ENCODE results near the gene ING3.

ING3 gene

DNA sequence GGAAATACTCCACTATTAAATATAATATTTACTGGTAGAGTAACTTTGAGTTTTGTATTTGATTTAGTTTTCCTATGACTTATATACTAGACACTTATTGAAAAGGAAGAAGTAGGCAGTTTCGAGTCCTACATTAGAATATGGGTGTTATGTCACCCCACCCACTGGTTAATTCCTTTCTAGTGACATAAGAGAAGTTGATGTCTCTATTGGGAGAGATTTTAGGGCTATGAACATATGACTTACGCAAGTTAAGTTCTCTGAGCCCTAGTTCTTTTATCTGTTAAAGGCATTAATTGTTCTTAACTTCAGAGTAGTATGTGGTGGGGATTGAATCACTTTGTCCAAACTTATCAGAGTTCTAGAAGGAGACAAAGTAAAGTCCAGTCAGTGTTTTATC is 68.4 kb downstream of the ING3 start:
- H3K4me2 ChIP-seq (ENCODE audit: low read depth, low read length, poor library complexity, severe bottlenecking): no peak overlapping the region
- H4K20me1 ChIP-seq (ENCODE audit: low read depth, low read length): no peaks in the 10 kb centered on the region
- H3K9me3 ChIP-seq (ENCODE audit: insufficient read depth, low read length): no peaks in the 10 kb centered on the region
- H3K9ac ChIP-seq (ENCODE audit: low read length): no peak overlapping the region
- H3K27ac ChIP-seq (ENCODE audit: low read depth, low read length): no peak overlapping the region
- no peaks in the 10 kb centered on the region for H3F3A ChIP-seq (ENCODE audit: insufficient read depth)
- no peaks in the 10 kb centered on the region for H3K79me2 ChIP-seq (ENCODE audit: insufficient read depth, low read length)
- H3K4me3 ChIP-seq (ENCODE audit: insufficient read depth, low read length, poor library complexity, severe bottlenecking): no peak overlapping the region
- no peaks in the 10 kb centered on the region for H3K27me3 ChIP-seq (ENCODE audit: low read length)
- H2AFZ ChIP-seq (ENCODE audit: low read depth, low read length, severe bottlenecking): no peak overlapping the region
- TF ChIP-seq EZH2phosphoT487 (conservative IDR thresholded peaks at IDR 0.05; ENCODE audit: low read length) (no peak), CTCF (IDR thresholded peaks at IDR 0.05; ENCODE audit: insufficient read depth, low read length, poor library complexity, severe bottlenecking) (no peak)
- H3K9me2 ChIP-seq (replicated peaks; ENCODE audit: insufficient read depth, low read length): no peaks in the 10 kb centered on the region
- no peaks in the 10 kb centered on the region for H3K36me3 ChIP-seq (ENCODE audit: low read length)

DNA sequence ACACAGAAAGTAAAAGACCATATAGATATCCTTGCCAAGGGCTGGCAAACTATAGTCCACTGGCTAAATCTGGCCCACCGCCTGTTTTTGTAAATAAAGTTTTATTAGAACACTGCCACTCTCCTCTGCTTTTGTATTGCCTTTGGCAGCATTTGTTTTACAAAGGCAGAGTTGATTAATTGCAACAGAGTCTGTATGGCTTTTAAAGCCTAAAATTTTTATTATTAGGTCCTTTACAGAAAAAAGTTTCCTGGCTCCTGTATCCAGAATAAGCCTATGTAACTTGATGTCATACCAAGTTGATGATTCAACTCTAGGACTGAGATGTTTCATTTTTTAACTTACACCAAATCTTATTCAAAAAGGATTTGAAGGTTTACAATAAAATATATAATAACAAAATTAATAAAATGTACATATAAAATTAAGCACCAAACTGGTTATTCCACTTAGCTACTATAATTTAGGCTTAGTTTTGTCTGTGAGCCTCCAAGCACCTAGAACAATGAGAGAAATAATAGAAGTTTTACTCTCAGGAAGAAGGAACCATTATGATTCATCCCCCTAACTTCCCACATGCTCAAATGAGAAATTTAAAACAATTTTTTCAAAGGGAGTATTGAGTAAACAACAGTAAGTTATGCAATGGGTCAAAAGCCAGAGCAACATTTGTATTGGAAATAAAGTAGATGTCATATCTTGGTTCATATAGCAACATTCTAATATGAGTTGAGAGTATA is 69.8 kb downstream of the ING3 start:
- Histone ChIP-seq H2AFZ (ENCODE audit: low read depth, low read length, severe bottlenecking) (no peak overlapping the region), H3K36me3 (ENCODE audit: low read length) (no peaks in the 10 kb centered on the region), H3K4me3 (ENCODE audit: insufficient read depth, low read length, poor library complexity, severe bottlenecking) (no peak overlapping the region), H3K27me3 (ENCODE audit: low read length) (no peaks in the 10 kb centered on the region), H3K9me2 (replicated peaks; ENCODE audit: insufficient read depth, low read length) (no peaks in the 10 kb centered on the region), H3K9ac (ENCODE audit: low read length) (no peak overlapping the region), H3K79me2 (ENCODE audit: insufficient read depth, low read length) (no peaks in the 10 kb centered on the region), H4K20me1 (ENCODE audit: low read depth, low read length) (no peaks in the 10 kb centered on the region), H3K4me2 (ENCODE audit: low read depth, low read length, poor library complexity, severe bottlenecking) (no peak overlapping the region), H3K27ac (ENCODE audit: low read depth, low read length) (no peak overlapping the region), H3K9me3 (ENCODE audit: insufficient read depth, low read length) (no peaks in the 10 kb centered on the region), H3F3A (ENCODE audit: insufficient read depth) (no peaks in the 10 kb centered on the region)
- TF ChIP-seq CTCF (IDR thresholded peaks at IDR 0.05; ENCODE audit: insufficient read depth, low read length, poor library complexity, severe bottlenecking) (no peak), EZH2phosphoT487 (conservative IDR thresholded peaks at IDR 0.05; ENCODE audit: low read length) (no peak)

DNA sequence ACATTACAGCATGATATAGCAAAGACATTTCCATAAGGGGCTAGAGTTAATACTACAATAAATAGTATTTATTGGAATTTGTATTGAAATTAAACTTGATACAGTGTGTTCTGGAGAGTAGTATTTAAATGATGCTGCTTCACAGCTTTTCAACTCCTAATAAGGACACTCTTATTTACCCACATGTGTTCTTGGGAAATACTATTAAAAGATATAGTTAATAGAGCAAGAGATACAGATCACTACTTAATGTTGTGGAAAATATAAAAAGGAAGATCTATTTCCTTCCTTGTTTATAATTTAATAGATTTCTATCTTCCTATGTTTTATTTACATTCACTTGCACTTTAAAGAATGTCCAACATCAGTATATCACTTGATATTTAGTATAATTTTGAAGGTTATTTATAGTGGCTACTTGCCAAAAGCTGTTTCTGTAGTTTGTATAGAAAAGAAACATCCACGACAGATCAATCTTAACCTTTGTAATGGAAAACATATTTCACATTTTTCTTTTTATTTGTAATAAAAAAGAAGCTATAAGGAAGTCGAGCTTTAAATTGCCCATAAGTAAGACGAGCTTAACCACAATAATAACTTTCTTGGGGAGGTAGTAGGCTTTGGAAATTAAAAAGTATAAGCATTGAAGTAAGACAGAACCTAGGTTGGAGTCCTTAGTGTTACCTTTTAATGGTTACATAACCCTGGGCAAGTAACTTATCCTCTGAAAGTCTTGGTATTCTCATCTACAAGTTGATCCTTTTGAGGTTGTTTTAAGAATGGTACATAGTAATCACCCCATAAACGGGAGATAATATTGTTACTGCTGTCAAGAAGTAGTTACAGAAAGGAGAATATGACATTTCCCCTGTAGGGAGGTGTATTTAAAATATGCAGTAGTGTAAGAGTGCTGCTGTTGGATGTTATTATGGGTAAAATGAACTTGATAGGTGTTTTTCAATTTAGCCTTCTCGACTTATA is 70.7 kb downstream of the ING3 start:
- no peaks in the 10 kb centered on the region for H3K27me3 ChIP-seq (ENCODE audit: low read length)
- no peak overlapping the region for H3K4me3 ChIP-seq (ENCODE audit: insufficient read depth, low read length, poor library complexity, severe bottlenecking)

More for the DNA sequence above, 70.7 kb downstream of the ING3 start:
- Histone ChIP-seq H2AFZ (ENCODE audit: low read depth, low read length, severe bottlenecking) (no peak overlapping the region), H3K9me2 (replicated peaks; ENCODE audit: insufficient read depth, low read length) (no peaks in the 10 kb centered on the region), H3F3A (ENCODE audit: insufficient read depth) (no peaks in the 10 kb centered on the region), H3K79me2 (ENCODE audit: insufficient read depth, low read length) (no peaks in the 10 kb centered on the region), H3K36me3 (ENCODE audit: low read length) (no peaks in the 10 kb centered on the region), H3K4me2 (ENCODE audit: low read depth, low read length, poor library complexity, severe bottlenecking) (no peak overlapping the region), H3K9me3 (ENCODE audit: insufficient read depth, low read length) (no peaks in the 10 kb centered on the region), H3K9ac (ENCODE audit: low read length) (no peak overlapping the region), H4K20me1 (ENCODE audit: low read depth, low read length) (no peaks in the 10 kb centered on the region), H3K27ac (ENCODE audit: low read depth, low read length) (no peak overlapping the region)
- TF ChIP-seq CTCF (IDR thresholded peaks at IDR 0.05; ENCODE audit: insufficient read depth, low read length, poor library complexity, severe bottlenecking) (no peak), EZH2phosphoT487 (conservative IDR thresholded peaks at IDR 0.05; ENCODE audit: low read length) (no peak)
